ENCODE measurements around the gene LUM. TPM values are rescaled to one million over a fixed set of nuclear protein-coding genes. Genes with fewer than 3 reads are reported as not detected.

The LUM gene
- total RNA-seq, 5 donors from 2014 or later (not counting 1 experiment from before 2014, with no cell fraction given) = 0.46 to 1.1 (median 0.61) TPM; not detected in 2

DNA sequence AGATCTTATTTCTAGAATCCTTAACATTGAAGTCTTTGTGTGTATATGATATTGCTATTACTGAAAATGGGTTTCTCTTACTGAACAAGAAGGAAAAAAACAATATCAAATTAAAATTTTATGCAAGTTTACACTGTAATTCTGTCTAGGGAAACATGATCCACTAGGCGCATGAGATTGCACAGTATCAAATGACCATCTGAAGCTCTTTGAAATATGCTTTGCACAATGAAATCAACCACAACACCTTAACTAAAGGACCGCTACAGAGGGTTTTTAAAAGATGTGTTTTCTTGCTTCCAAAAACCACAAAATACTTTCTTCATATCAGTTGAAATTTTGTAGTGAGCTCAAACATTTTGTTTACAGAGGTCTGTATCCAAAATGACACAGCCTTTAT, 38.4 kb downstream of the LUM start:
- no peak overlapping the region for H3K27ac Mint-ChIP-seq
- ATAC-seq (replicated peaks in 1 of 4) (no peak), DNase-seq (no peak)
- no peaks in the 10 kb centered on the region for H3K36me3 Mint-ChIP-seq
- H3K4me3 Mint-ChIP-seq = no peak overlapping the region
- H3K9me3 Mint-ChIP-seq = no peaks in the 10 kb centered on the region
- H3K27me3 ChIP-seq (replicated peaks in 1 of 2; ENCODE audit: control insufficient read depth in 2 of 2, extremely low read depth in 1 of 2, insufficient read depth in 2 of 2, low read length in 1 of 2) = no peaks in the 10 kb centered on the region
- H3K4me1 Mint-ChIP-seq = no peaks in the 10 kb centered on the region
- H3K9me3 ChIP-seq = no peaks in the 10 kb centered on the region
- H3K36me3 ChIP-seq (ENCODE audit: control insufficient read depth in 2 of 2, extremely low read depth in 1 of 2, insufficient read depth in 1 of 2, low read length in 1 of 2) = no peaks in the 10 kb centered on the region
- POLR2A ChIA-PET = interaction anchor here in 1 of 2 donors (0.7 kb wide), 2 partner anchors 179 to 1458 kb away, joined by 5 to 10 read pairs; no protein-coding TSS in a partner anchor
- no peak overlapping the region for H3K4me3 ChIP-seq (ENCODE audit: control insufficient read depth in 1 of 2, extremely low read depth in 1 of 2, low read length in 1 of 2)
- no CpG with 5 or more reads among the region's 2 CpGs for WGBS (ENCODE audit: insufficient coverage)
- H3K27me3 Mint-ChIP-seq = peaks cover 0 to 5% of the 10 kb centered on the region in 2 donors
- H3K27ac ChIP-seq (ENCODE audit: low read length) = no peak overlapping the region
- CTCF ChIA-PET = no interaction called here
- H3K4me1 ChIP-seq (ENCODE audit: control insufficient read depth in 1 of 2, extremely low read depth in 1 of 2, insufficient read depth in 2 of 2, low read length in 2 of 2) = no peaks in the 10 kb centered on the region

- ChIA-PET CTCF (no interaction called here), POLR2A (no interaction called here)
- ATAC-seq (replicated peaks in 1 of 4) = no peak
- Mint-ChIP-seq H3K27me3 (peaks cover 0 to 9% of the 10 kb centered on the region in 2 donors), H3K9me3 (no peaks in the 10 kb centered on the region), H3K27ac (no peak overlapping the region), H3K4me3 (no peak overlapping the region), H3K36me3 (no peaks in the 10 kb centered on the region), H3K4me1 (no peaks in the 10 kb centered on the region)
- no peaks in the 10 kb centered on the region for H3K4me1 ChIP-seq (ENCODE audit: control insufficient read depth in 1 of 2, extremely low read depth in 1 of 2, insufficient read depth in 2 of 2, low read length in 2 of 2)
- H3K27ac ChIP-seq (ENCODE audit: low read length) = no peak overlapping the region
- DNase-seq = no peak
- H3K36me3 ChIP-seq (ENCODE audit: control insufficient read depth in 2 of 2, extremely low read depth in 1 of 2, insufficient read depth in 1 of 2, low read length in 1 of 2) = no peaks in the 10 kb centered on the region
- no peaks in the 10 kb centered on the region for H3K27me3 ChIP-seq (replicated peaks in 1 of 2; ENCODE audit: control insufficient read depth in 2 of 2, extremely low read depth in 1 of 2, insufficient read depth in 2 of 2, low read length in 1 of 2)
- H3K4me3 ChIP-seq (ENCODE audit: control insufficient read depth in 1 of 2, extremely low read depth in 1 of 2, low read length in 1 of 2) = no peak overlapping the region
- H3K9me3 ChIP-seq = no peaks in the 10 kb centered on the region
These were observed 40.4 kb downstream of the LUM start for GRCh38 chr12:91070936-91071335.

- Mint-ChIP-seq H3K27me3 (peaks cover 0 to 9% of the 10 kb centered on the region in 2 donors), H3K4me1 (no peaks in the 10 kb centered on the region), H3K36me3 (no peaks in the 10 kb centered on the region), H3K27ac (no peak overlapping the region), H3K4me3 (no peak overlapping the region), H3K9me3 (no peaks in the 10 kb centered on the region)
- H3K4me3 ChIP-seq (ENCODE audit: control insufficient read depth in 1 of 2, extremely low read depth in 1 of 2, low read length in 1 of 2) = no peak overlapping the region
- no CpG with 5 or more reads among the region's 3 CpGs for WGBS (ENCODE audit: insufficient coverage)
- no peaks in the 10 kb centered on the region for H3K9me3 ChIP-seq
- ATAC-seq (replicated peaks in 1 of 4) (no peak), DNase-seq (no peak)
- ChIA-PET POLR2A (no interaction called here), CTCF (no interaction called here)
- H3K36me3 ChIP-seq (ENCODE audit: control insufficient read depth in 2 of 2, extremely low read depth in 1 of 2, insufficient read depth in 1 of 2, low read length in 1 of 2) = no peaks in the 10 kb centered on the region
- H3K27me3 ChIP-seq (replicated peaks in 1 of 2; ENCODE audit: control insufficient read depth in 2 of 2, extremely low read depth in 1 of 2, insufficient read depth in 2 of 2, low read length in 1 of 2) = no peaks in the 10 kb centered on the region
- no peaks in the 10 kb centered on the region for H3K4me1 ChIP-seq (ENCODE audit: control insufficient read depth in 1 of 2, extremely low read depth in 1 of 2, insufficient read depth in 2 of 2, low read length in 2 of 2)
- no peak overlapping the region for H3K27ac ChIP-seq (ENCODE audit: low read length)
These were observed 45.9 kb downstream of the LUM start for GRCh38 chr12:91065396-91065795.

GRCh38 chr12:91064640-91065039, 46.7 kb downstream of the LUM start:
- DNase-seq (no peak), ATAC-seq (replicated peaks in 1 of 4) (no peak)
- H3K4me1 Mint-ChIP-seq = no peaks in the 10 kb centered on the region
- Histone ChIP-seq H3K36me3 (ENCODE audit: control insufficient read depth in 2 of 2, extremely low read depth in 1 of 2, insufficient read depth in 1 of 2, low read length in 1 of 2) (no peaks in the 10 kb centered on the region), H3K27ac (ENCODE audit: low read length) (no peak overlapping the region), H3K4me3 (ENCODE audit: control insufficient read depth in 1 of 2, extremely low read depth in 1 of 2, low read length in 1 of 2) (no peak overlapping the region), H3K4me1 (ENCODE audit: control insufficient read depth in 1 of 2, extremely low read depth in 1 of 2, insufficient read depth in 2 of 2, low read length in 2 of 2) (no peaks in the 10 kb centered on the region), H3K27me3 (replicated peaks in 1 of 2; ENCODE audit: control insufficient read depth in 2 of 2, extremely low read depth in 1 of 2, insufficient read depth in 2 of 2, low read length in 1 of 2) (no peaks in the 10 kb centered on the region), H3K9me3 (no peaks in the 10 kb centered on the region)
- H3K27ac Mint-ChIP-seq = no peak overlapping the region
- WGBS (ENCODE audit: insufficient coverage) = 100% methylated on average over 1 of the region's 3 CpGs
- H3K4me3 Mint-ChIP-seq = no peak overlapping the region
- H3K9me3 Mint-ChIP-seq = no peaks in the 10 kb centered on the region
- ChIA-PET POLR2A (no interaction called here), CTCF (no interaction called here)
- no peaks in the 10 kb centered on the region for H3K36me3 Mint-ChIP-seq
- peaks cover 0 to 9% of the 10 kb centered on the region in 2 donors for H3K27me3 Mint-ChIP-seq

DNA sequence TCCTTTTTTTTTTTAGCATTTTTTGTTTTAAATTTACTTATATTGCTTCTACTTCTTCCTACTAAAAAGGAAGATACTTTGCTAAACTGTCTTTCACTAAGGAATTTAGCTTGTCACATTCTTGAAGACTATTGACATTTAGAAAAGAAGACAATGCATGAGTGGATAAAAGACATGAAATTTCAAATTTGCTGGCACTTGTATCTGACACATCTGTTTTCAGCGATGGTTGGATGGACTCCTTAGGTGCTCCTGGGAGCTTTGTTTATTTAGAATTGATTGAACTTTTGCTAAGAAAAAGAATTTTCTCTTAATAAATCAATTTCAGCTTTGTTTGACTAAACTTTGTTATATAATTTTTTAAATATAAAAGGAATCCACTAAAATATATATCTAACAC, 50.2 kb downstream of the LUM start:
- H3K9me3 ChIP-seq = no peaks in the 10 kb centered on the region
- H3K27ac ChIP-seq (ENCODE audit: low read length) = no peak overlapping the region
- ATAC-seq (replicated peaks in 1 of 4) (no peak), DNase-seq (no peak)
- H3K27me3 ChIP-seq (replicated peaks in 1 of 2; ENCODE audit: control insufficient read depth in 2 of 2, extremely low read depth in 1 of 2, insufficient read depth in 2 of 2, low read length in 1 of 2) = no peaks in the 10 kb centered on the region
- no CpG with 5 or more reads among the region's 1 CpG for WGBS (ENCODE audit: insufficient coverage)
- Mint-ChIP-seq H3K9me3 (no peaks in the 10 kb centered on the region), H3K36me3 (no peaks in the 10 kb centered on the region), H3K27ac (no peak overlapping the region), H3K27me3 (no peaks in the 10 kb centered on the region), H3K4me1 (no peaks in the 10 kb centered on the region), H3K4me3 (no peak overlapping the region)
- ChIA-PET POLR2A (no interaction called here), CTCF (no interaction called here)
- no peak overlapping the region for H3K4me3 ChIP-seq (ENCODE audit: control insufficient read depth in 1 of 2, extremely low read depth in 1 of 2, low read length in 1 of 2)
- no peaks in the 10 kb centered on the region for H3K36me3 ChIP-seq (ENCODE audit: control insufficient read depth in 2 of 2, extremely low read depth in 1 of 2, insufficient read depth in 1 of 2, low read length in 1 of 2)
- H3K4me1 ChIP-seq (ENCODE audit: control insufficient read depth in 1 of 2, extremely low read depth in 1 of 2, insufficient read depth in 2 of 2, low read length in 2 of 2) = no peaks in the 10 kb centered on the region

- CTCF ChIA-PET = no interaction called here
- no peak overlapping the region for H3K4me3 Mint-ChIP-seq
- Histone ChIP-seq H3K27me3 (replicated peaks in 1 of 2; ENCODE audit: control insufficient read depth in 2 of 2, extremely low read depth in 1 of 2, insufficient read depth in 2 of 2, low read length in 1 of 2) (no peaks in the 10 kb centered on the region), H3K36me3 (ENCODE audit: control insufficient read depth in 2 of 2, extremely low read depth in 1 of 2, insufficient read depth in 1 of 2, low read length in 1 of 2) (no peaks in the 10 kb centered on the region), H3K27ac (ENCODE audit: low read length) (no peak overlapping the region), H3K4me1 (ENCODE audit: control insufficient read depth in 1 of 2, extremely low read depth in 1 of 2, insufficient read depth in 2 of 2, low read length in 2 of 2) (no peaks in the 10 kb centered on the region), H3K4me3 (ENCODE audit: control insufficient read depth in 1 of 2, extremely low read depth in 1 of 2, low read length in 1 of 2) (no peak overlapping the region), H3K9me3 (no peaks in the 10 kb centered on the region)
- peaks cover 0 to 5% of the 10 kb centered on the region in 2 donors for H3K27me3 Mint-ChIP-seq
- no peaks in the 10 kb centered on the region for H3K9me3 Mint-ChIP-seq
- no peak overlapping the region for H3K27ac Mint-ChIP-seq
- DNase-seq = no peak
- no peak for ATAC-seq (replicated peaks in 1 of 4)
- H3K36me3 Mint-ChIP-seq = no peaks in the 10 kb centered on the region
- H3K4me1 Mint-ChIP-seq = no peaks in the 10 kb centered on the region
- POLR2A ChIA-PET = no interaction called here
These were observed 52.1 kb downstream of the LUM start for GRCh38 chr12:91059211-91059610.

GRCh38 chr12:91058786-91059185, 52.5 kb downstream of the LUM start:
- Mint-ChIP-seq H3K27ac (no peak overlapping the region), H3K4me3 (no peak overlapping the region), H3K4me1 (no peaks in the 10 kb centered on the region), H3K9me3 (no peaks in the 10 kb centered on the region), H3K36me3 (no peaks in the 10 kb centered on the region), H3K27me3 (peaks cover 0 to 5% of the 10 kb centered on the region in 2 donors)
- H3K9me3 ChIP-seq = no peaks in the 10 kb centered on the region
- no peaks in the 10 kb centered on the region for H3K27me3 ChIP-seq (replicated peaks in 1 of 2; ENCODE audit: control insufficient read depth in 2 of 2, extremely low read depth in 1 of 2, insufficient read depth in 2 of 2, low read length in 1 of 2)
- CTCF ChIA-PET = no interaction called here
- H3K27ac ChIP-seq (ENCODE audit: low read length) = no peak overlapping the region
- no CpG with 5 or more reads among the region's 1 CpG for WGBS (ENCODE audit: insufficient coverage)
- POLR2A ChIA-PET = no interaction called here
- no peak for DNase-seq
- no peak overlapping the region for H3K4me3 ChIP-seq (ENCODE audit: control insufficient read depth in 1 of 2, extremely low read depth in 1 of 2, low read length in 1 of 2)
- no peaks in the 10 kb centered on the region for H3K36me3 ChIP-seq (ENCODE audit: control insufficient read depth in 2 of 2, extremely low read depth in 1 of 2, insufficient read depth in 1 of 2, low read length in 1 of 2)
- no peaks in the 10 kb centered on the region for H3K4me1 ChIP-seq (ENCODE audit: control insufficient read depth in 1 of 2, extremely low read depth in 1 of 2, insufficient read depth in 2 of 2, low read length in 2 of 2)
- ATAC-seq (replicated peaks in 1 of 4) = no peak

Data from T-cell (primary cell).